Measurements from ENCODE around the gene GNE.

- TF ChIP-seq ZNF253 (CRISPR knock-in tag; conservative IDR thresholded peaks at IDR 0.05), result no peak
- no peak for TF ChIP-seq SMARCC2 (IDR thresholded peaks at IDR 0.05; ENCODE audit: low read depth)
- no peak for TF ChIP-seq KLF16 (IDR thresholded peaks at IDR 0.05)
- TF ChIP-seq MXI1 (IDR thresholded peaks at IDR 0.05; ENCODE audit: low read depth, low read length), result no peak
- no peak for TF ChIP-seq CTCF (IDR thresholded peaks at IDR 0.05 in 2 of 3, conservative IDR thresholded peaks at IDR 0.05 in 1 of 3; ENCODE audit: insufficient read depth in 2 of 3, low read depth in 1 of 3, low read length in 3 of 3)
- no peak for TF ChIP-seq BCOR (IDR thresholded peaks at IDR 0.05)
- TF ChIP-seq JUN (IDR thresholded peaks at IDR 0.05; ENCODE audit: borderline replicate concordance, low read depth, low read length), result no peak
- no peak for TF ChIP-seq JUN (CRISPR knock-in tag; IDR thresholded peaks at IDR 0.05; ENCODE audit: borderline replicate concordance)
- no peak for TF ChIP-seq ZNF175 (CRISPR knock-in tag; IDR thresholded peaks at IDR 0.05; ENCODE audit: low read depth)
- TF ChIP-seq SIN3A (IDR thresholded peaks at IDR 0.05; ENCODE audit: borderline replicate concordance in 2 of 2, control insufficient read depth in 1 of 2, low read depth in 2 of 2, low read length in 2 of 2), result no peak
Observed at GRCh38 chr9:36177571-36177970, 80.7 kb downstream of the GNE start.

All from K562 (cell line).